ENCODE results near the gene RCCD1.
A peak's percentile ranks its signal among the peaks of the same experiment; 100 is the strongest.
"Not testable (repeated sequence)": the region's sequence is repeated elsewhere in the genome, so short reads cannot be mapped to it uniquely, and the experiment has no call there.

Gene RCCD1, protein sequence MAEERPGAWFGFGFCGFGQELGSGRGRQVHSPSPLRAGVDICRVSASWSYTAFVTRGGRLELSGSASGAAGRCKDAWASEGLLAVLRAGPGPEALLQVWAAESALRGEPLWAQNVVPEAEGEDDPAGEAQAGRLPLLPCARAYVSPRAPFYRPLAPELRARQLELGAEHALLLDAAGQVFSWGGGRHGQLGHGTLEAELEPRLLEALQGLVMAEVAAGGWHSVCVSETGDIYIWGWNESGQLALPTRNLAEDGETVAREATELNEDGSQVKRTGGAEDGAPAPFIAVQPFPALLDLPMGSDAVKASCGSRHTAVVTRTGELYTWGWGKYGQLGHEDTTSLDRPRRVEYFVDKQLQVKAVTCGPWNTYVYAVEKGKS

DNA sequence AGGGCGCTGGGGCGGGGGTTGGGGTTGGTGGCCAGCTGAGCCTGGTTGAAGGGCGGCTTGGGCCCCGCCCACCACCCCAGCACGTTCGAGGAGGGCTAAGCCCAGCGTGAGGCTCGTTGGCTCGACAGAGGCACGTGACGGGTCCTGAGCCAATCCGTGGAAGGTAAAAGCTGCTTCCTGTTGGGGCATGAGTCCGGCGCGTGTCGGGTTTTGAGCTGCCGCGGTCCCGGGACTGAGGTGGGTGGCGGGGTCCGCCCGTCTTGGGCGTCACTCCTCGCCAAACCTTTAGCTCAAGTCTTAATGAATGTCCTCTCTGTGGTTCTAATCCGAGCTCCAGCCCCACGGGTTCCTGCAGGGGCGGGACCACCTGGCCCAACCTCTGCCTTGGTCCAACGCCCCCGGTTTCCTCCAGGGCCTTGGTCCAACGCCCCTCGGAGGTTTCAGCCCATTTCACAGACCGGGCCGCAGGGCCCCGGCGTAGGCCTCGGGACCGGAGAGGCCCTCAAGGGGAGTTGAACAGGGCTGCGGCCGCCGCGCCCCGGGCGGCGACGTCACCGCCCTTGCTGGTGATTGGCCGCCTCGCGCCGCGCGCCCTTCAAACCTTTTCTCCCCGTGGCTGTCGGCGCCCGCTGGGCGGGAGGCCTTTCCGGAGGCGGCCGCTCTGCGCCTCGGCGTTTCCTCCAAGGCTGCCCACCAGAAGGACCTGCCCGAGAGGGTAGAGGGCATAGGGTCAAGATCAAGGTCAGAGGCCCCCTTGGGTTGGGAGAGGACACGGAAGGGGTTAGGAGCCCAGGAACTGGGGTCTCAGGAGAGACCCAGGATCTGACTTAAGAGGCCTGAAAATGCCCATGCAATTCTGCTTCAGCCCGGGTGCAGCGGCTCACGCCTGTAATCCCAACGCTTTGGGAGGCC is at the start of gene RCCD1:
RCCD1 (plus strand) TSS at position 173 of the 912 bp plus-strand sequence. CDS start 1,851 bp downstream, outside the sequence.
- peak; percentile 99 for DNase-seq (ENCODE audit: extremely low spot score)
- ChIA-PET CTCF (interaction anchor here (0.7 to 23.2 kb wide), 16 partner anchors 8 to 318 kb away, joined by 3 to 447 read pairs (median 14); partner anchors contain the start of genes HDDC3, MAN2A2 and UNC45A), POLR2A (interaction anchor here (0.5 to 1.4 kb wide), 3 partner anchors 9 to 31 kb away, joined by 3 to 8 read pairs (median 4); partner anchors contain the start of gene UNC45A)
- TF ChIP-seq, protein P1, sequence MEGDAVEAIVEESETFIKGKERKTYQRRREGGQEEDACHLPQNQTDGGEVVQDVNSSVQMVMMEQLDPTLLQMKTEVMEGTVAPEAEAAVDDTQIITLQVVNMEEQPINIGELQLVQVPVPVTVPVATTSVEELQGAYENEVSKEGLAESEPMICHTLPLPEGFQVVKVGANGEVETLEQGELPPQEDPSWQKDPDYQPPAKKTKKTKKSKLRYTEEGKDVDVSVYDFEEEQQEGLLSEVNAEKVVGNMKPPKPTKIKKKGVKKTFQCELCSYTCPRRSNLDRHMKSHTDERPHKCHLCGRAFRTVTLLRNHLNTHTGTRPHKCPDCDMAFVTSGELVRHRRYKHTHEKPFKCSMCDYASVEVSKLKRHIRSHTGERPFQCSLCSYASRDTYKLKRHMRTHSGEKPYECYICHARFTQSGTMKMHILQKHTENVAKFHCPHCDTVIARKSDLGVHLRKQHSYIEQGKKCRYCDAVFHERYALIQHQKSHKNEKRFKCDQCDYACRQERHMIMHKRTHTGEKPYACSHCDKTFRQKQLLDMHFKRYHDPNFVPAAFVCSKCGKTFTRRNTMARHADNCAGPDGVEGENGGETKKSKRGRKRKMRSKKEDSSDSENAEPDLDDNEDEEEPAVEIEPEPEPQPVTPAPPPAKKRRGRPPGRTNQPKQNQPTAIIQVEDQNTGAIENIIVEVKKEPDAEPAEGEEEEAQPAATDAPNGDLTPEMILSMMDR (IDR thresholded peaks at IDR 0.05; ENCODE audit: control extremely low read depth, extremely low read depth, low read depth, missing control alignments) = no peak

DNA sequence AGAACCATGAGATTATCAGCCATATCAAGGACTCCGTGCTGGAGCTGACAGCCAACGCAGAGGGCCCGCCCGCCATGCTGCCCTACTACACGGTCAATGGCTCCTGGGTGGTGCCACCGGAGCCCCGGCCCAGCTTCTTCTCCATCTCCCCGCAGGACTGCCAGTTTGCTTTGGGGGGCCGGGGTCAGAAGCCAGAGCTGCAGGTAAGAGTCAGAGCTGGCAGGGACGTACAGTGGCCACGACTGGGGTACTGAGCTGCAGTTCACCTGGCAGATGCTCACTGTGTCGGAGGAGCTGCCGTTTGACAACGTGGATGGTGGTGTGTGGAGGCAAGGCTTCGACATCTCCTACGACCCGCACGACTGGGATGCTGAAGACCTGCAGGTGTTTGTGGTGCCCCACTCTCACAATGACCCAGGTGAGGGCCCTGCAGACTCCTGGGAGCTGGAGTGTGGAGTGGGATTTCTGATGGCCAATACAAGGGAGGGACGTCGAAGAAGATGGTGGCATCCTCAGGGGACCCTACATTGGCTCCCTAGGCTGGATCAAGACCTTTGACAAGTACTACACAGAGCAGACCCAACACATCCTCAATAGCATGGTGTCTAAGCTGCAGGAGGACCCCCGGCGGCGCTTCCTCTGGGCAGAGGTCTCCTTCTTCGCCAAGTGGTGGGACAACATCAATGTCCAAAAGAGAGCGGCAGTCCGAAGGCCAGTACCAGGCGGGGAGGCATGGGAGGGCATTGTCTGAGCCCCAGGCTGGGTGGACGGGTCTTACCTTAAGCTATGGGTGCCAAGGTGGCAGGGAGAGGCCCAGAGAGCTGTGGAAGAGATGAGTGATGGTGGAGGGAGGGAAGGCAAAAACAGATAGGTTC is 49.1 kb upstream of the RCCD1 start:
- CTCF ChIA-PET = interaction anchor here (1.0 to 10.8 kb wide), 8 partner anchors 9 to 585 kb away, joined by 3 to 211 read pairs (median 6); partner anchors contain the start of genes FES, HDDC3 and UNC45A
- POLR2A ChIA-PET = no interaction called here
- TF ChIP-seq, protein P1 (IDR thresholded peaks at IDR 0.05; ENCODE audit: control extremely low read depth, extremely low read depth, low read depth, missing control alignments) = no peak
- DNase-seq (ENCODE audit: extremely low spot score) = no peak

DNA sequence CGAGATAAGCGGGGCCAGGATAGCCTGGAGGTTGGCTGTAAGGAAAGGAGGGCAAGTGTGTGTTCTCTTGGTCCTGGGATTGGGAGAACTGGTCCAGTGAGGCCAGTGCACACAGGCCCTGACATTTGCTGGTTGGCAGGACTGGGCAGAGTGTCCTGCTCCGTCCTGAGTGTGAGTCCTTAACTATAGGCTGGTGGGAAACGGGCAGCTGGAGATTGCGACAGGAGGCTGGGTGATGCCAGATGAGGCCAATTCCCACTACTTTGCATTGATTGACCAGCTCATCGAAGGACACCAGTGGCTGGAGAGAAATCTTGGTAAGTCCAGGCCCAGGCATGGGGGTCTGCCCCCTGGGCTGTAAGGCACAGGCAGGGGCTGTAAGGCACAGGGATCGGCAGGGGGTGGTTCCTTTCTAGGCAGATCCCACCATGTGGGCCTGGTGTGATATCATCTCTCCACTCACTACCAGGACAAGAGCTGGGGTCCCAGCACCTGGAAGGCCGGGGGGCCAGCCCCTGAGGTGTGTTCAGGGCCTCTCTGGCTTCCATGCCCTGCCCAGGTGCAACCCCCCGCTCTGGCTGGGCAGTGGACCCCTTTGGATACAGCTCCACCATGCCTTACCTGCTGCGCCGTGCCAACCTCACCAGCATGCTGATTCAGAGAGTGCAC is 48.4 kb upstream of the RCCD1 start:
- ChIA-PET CTCF (interaction anchor here (0.9 to 10.8 kb wide), 7 partner anchors 9 to 586 kb away, joined by 3 to 211 read pairs (median 4); partner anchors contain the start of genes HDDC3 and UNC45A), POLR2A (no interaction called here)
- TF ChIP-seq, protein P1 (IDR thresholded peaks at IDR 0.05; ENCODE audit: control extremely low read depth, extremely low read depth, low read depth, missing control alignments) = no peak
- no peak for DNase-seq (ENCODE audit: extremely low spot score)

DNA sequence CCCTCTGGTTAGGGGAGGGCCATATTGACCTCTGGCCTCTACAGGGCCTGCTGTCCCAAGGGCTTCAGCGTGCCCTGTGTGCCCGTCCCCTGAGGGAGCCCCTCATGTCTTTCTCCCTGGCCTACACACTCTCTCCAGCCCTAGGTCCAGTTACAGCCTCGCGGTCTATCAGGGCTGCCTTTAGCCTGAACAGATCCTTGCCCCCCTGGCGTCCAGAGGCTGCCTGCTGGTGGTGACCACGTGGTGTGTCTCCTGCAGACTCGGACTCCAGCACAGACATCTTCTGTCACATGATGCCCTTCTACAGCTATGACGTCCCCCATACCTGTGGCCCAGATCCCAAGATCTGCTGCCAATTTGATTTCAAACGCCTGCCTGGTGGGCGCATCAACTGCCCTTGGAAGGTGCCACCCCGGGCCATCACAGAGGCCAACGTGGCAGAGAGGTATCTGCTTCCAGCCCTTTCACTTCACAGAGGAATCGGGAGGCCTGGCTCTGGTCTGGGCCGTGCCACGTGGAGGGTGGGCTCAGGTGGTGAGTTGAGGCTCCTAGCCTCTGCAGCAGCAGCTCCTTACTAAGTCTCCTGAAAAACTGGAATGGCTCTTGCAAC is 47.5 kb upstream of the RCCD1 start:
- ChIA-PET CTCF (interaction anchor here (0.9 to 10.8 kb wide), 3 partner anchors 14 to 49 kb away, joined by 3 to 211 read pairs (median 3); partner anchors contain the start of genes HDDC3 and UNC45A), POLR2A (no interaction called here)
- TF ChIP-seq, protein P1 (IDR thresholded peaks at IDR 0.05; ENCODE audit: control extremely low read depth, extremely low read depth, low read depth, missing control alignments) = no peak
- DNase-seq (ENCODE audit: extremely low spot score) = no peak

DNA sequence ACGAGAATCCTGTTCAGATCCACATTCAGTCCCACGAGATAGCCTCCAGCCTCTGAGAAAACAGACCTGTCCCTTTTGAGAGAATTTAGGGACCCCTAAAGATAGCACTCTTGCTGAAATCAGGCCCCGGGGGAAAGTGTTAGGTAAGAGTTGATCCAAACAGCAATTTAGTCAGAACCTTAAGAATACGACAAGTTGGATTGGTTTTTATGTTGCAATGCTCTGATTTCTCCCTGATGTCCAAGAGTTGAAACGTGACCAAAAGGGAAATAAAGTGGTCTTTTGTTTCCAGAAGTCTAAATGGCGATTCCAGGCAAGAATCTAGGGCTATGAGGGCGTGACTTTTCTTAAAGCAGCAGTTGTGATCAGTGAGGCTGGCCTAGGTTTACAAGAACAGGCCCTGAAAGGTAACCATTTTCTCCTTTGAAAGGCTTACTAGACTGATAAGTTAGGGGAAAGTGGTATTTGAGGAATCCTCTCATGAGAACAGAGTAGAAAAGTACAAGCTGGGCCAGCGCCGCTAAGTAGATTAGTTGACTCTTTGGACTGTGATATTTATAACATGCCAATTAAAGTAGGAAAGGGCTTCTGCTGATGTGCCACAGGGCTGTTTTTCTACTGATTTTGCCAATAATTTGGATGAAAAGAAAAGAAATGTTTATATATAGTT is 46.7 kb upstream of the RCCD1 start:
- no peak for DNase-seq (ENCODE audit: extremely low spot score)
- CTCF ChIA-PET = interaction anchor here (1.0 to 10.8 kb wide), 3 partner anchors 25 to 49 kb away, joined by 3 to 211 read pairs (median 3); partner anchors contain the start of genes HDDC3 and UNC45A
- POLR2A ChIA-PET = no interaction called here
- TF ChIP-seq, protein P1 (IDR thresholded peaks at IDR 0.05; ENCODE audit: control extremely low read depth, extremely low read depth, low read depth, missing control alignments) = no peak

DNA sequence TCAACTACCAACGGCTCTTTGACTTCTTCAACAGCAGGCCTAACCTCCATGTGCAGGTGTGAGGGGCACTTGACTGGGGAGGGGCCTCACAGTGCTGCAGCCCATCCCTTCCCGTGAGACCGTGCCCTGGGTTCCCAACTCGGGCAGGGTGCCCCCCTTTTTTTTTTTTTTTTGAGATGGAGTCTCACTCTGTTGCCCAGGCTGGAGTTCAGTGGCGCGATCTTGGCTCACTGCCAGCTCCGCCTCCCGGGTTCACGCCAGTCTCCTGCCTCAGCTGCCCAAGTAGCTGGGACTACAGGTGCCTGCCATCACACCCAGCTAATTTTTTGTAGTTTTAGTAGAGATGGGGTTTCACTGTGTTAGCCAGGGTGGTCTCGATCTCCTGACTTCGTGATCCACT is 45.2 kb upstream of the RCCD1 start:
- CTCF ChIA-PET = interaction anchor here (0.9 to 1.1 kb wide), 3 partner anchors 23 to 24 kb away, joined by 3 to 4 read pairs (median 3); partner anchors contain the start of gene HDDC3
- POLR2A ChIA-PET; DNase-seq (ENCODE audit: extremely low spot score): not testable (repeated sequence)

Data from GM10248 (cell line).